GM23338 (cell line): ENCODE data around the gene METTL26. TPM values are rescaled to one million over a fixed set of nuclear protein-coding genes. Genes with fewer than 3 reads are reported as not detected.
A peak's percentile ranks its signal among the peaks of the same experiment; 100 is the strongest.

Experiments used
- ATAC-seq: fragments of 200-7000 bp; cut with Tn5 transposase; 3 replicates; pipeline ENCODE4 v1.9.1; 2020
- DNase-seq: peaks from one replicate; pipeline ENCODE4 v3.0.0-alpha.2; 2015; ENCODE audit warnings: low spot score
- H2AFZ ChIP-seq: fragments of 200-600 bp; sonication (generic); 2 replicates; pipeline ENCODE4 v1.8.0; 2016; ENCODE audit warnings: antibody characterized with exemption, mild to moderate bottlenecking, moderate library complexity
- H3F3A ChIP-seq: fragments of 200-600 bp; sonication (generic); replicated peaks from 2 replicates; pipeline ENCODE4 v1.8.0; 2017; ENCODE audit warnings: antibody characterized with exemption, mixed run types, low read depth
- H3K27ac ChIP-seq: fragments of 200-600 bp; sonication (generic); 2 replicates; pipeline ENCODE4 v1.6.1; 2016; ENCODE audit warnings: low read depth
- H3K27me3 ChIP-seq: fragments of 200-600 bp; sonication (generic); 2 replicates; pipeline ENCODE4 v1.8.0; 2016; ENCODE audit warnings: mild to moderate bottlenecking, mixed run types, moderate library complexity; ENCODE audit not compliant: insufficient read depth
- H3K36me3 ChIP-seq: fragments of 200-600 bp; sonication (generic); 2 replicates; pipeline ENCODE4 v1.8.0; 2016; ENCODE audit warnings: mild to moderate bottlenecking; ENCODE audit not compliant: insufficient read depth
- H3K4me1 ChIP-seq: fragments of 200-600 bp; sonication (generic); 2 replicates; pipeline ENCODE4 v1.8.0; 2016; ENCODE audit warnings: mild to moderate bottlenecking, moderate library complexity; ENCODE audit not compliant: insufficient read depth
- H3K4me2 ChIP-seq: fragments of 200-600 bp; sonication (generic); 2 replicates; pipeline ENCODE4 v1.7.1; 2017; ENCODE audit warnings: mixed run types
- H3K4me3 ChIP-seq: fragments of 200-600 bp; sonication (generic); 2 replicates; pipeline ENCODE4 v1.6.1; 2016; ENCODE audit warnings: mixed run types
- H3K79me2 ChIP-seq: fragments of 200-600 bp; sonication (generic); replicated peaks from 2 replicates; pipeline ENCODE4 v1.8.0; 2017; ENCODE audit warnings: mild to moderate bottlenecking; ENCODE audit not compliant: insufficient read depth
- H3K9me2 ChIP-seq: fragments of 200-600 bp; sonication (generic); 2 replicates; pipeline ENCODE4 v1.8.0; 2017; ENCODE audit not compliant: insufficient read depth
- H4K20me1 ChIP-seq: fragments of 200-600 bp; sonication (generic); replicated peaks from 2 replicates; pipeline ENCODE4 v1.8.0; 2017; ENCODE audit warnings: mild to moderate bottlenecking; ENCODE audit not compliant: insufficient read depth
- H3K27ac Mint-ChIP-seq: 2 replicates; pipeline ENCODE4 v1.8.0; 2020; ENCODE audit warnings: inconsistent platforms, mild to moderate bottlenecking, moderate library complexity, mixed read lengths
- H3K27me3 Mint-ChIP-seq: 3 replicates; pipeline ENCODE4 v1.8.0; 2022; ENCODE audit warnings: low read depth, mild to moderate bottlenecking, moderate library complexity, mixed read lengths, inconsistent platforms; ENCODE audit not compliant: insufficient read depth, poor library complexity
- H3K36me3 Mint-ChIP-seq: 3 replicates; pipeline ENCODE4 v1.8.0; 2021; ENCODE audit warnings: low read depth, mild to moderate bottlenecking, inconsistent platforms, moderate library complexity, mixed read lengths
- H3K4me1 Mint-ChIP-seq: 3 replicates; pipeline ENCODE4 v1.8.0; 2020; ENCODE audit warnings: mild to moderate bottlenecking, inconsistent platforms, mixed read lengths
- H3K4me3 Mint-ChIP-seq: 3 replicates; pipeline ENCODE4 v1.8.0; 2021; ENCODE audit warnings: moderate library complexity, mild to moderate bottlenecking, inconsistent platforms, mixed read lengths
- H3K9me3 Mint-ChIP-seq: 3 replicates; pipeline ENCODE4 v1.8.0; 2020; ENCODE audit warnings: moderate library complexity, mild to moderate bottlenecking, inconsistent platforms, mixed read lengths
- CREB1 ChIP-seq: fragments of 250-450 bp; sonication (Bioruptor Pico); IDR thresholded peaks from 2 replicates; pipeline ENCODE4 v1.5.0; 2020; ENCODE audit warnings: low read depth, mild to moderate bottlenecking, moderate library complexity
- ETS1 ChIP-seq: IDR thresholded peaks from 2 replicates; pipeline ENCODE4 v1.6.1; 2016; ENCODE audit warnings: antibody characterized with exemption
- EZH2 ChIP-seq: fragments of 200-600 bp; sonication (generic); IDR thresholded peaks from one replicate; pipeline ENCODE4 v1.8.0; 2017; ENCODE audit warnings: antibody characterized with exemption, mild to moderate bottlenecking, low read depth; ENCODE audit not compliant: unreplicated experiment
- EZH2phosphoT487 ChIP-seq: fragments of 200-600 bp; sonication (generic); IDR thresholded peaks from one replicate; pipeline ENCODE4 v1.8.1; 2018; ENCODE audit warnings: antibody characterized with exemption; ENCODE audit not compliant: unreplicated experiment
- JUNB ChIP-seq: IDR thresholded peaks from one replicate; pipeline ENCODE4 v1.6.1; 2016; ENCODE audit warnings: antibody characterized with exemption; ENCODE audit not compliant: unreplicated experiment
- NANOG ChIP-seq: IDR thresholded peaks from 2 replicates; pipeline ENCODE4 v1.6.1; 2016; ENCODE audit warnings: antibody characterized with exemption, borderline replicate concordance
- POLR2AphosphoS5 ChIP-seq: IDR thresholded peaks from 2 replicates; pipeline ENCODE4 v1.6.1; 2016; ENCODE audit warnings: antibody characterized with exemption, low read depth
- REST ChIP-seq: IDR thresholded peaks from one replicate; pipeline ENCODE4 v1.6.1; 2018; ENCODE audit warnings: antibody characterized with exemption; ENCODE audit not compliant: unreplicated experiment
- STAT1 ChIP-seq: IDR thresholded peaks from one replicate; pipeline ENCODE4 v1.6.1; 2016; ENCODE audit warnings: antibody characterized with exemption; ENCODE audit not compliant: unreplicated experiment
- ZNF114 ChIP-seq: fragments of 250-450 bp; sonication (Bioruptor Pico); IDR thresholded peaks from 2 replicates; pipeline ENCODE4 v1.5.0; 2020; ENCODE audit warnings: mild to moderate bottlenecking, moderate library complexity
- ZNF331 ChIP-seq: fragments of 250-450 bp; sonication (Bioruptor Pico); IDR thresholded peaks from 2 replicates; pipeline ENCODE4 v1.5.0; 2020; ENCODE audit warnings: low read depth, mild to moderate bottlenecking, moderate library complexity
- ZNF462 ChIP-seq: fragments of 250-450 bp; sonication (Bioruptor Pico); IDR thresholded peaks from 2 replicates; pipeline ENCODE4 v1.5.0; 2020; ENCODE audit warnings: mild to moderate bottlenecking, moderate library complexity
- polyA plus RNA-seq: library from polyadenylated mRNA; unstranded; fragments of >200 nt; fragmentation: Nextera tagmentation; extraction: Ambion mirVana; gene quantifications from 2 replicates; pipeline ENCODE4 v1.2.1, GENCODE V29; 2016
- total RNA-seq: library from RNA; depleted of rRNA; stranded (reverse); fragments of >200 nt; shearing (Covaris generic); gene quantifications from 2 replicates; pipeline ENCODE4 v1.2.3, GENCODE V29; 2014
- TF ChIP-seq, protein P1 (sequence below), 2 experiments: fragments of 200-600 bp in 1 of 2; sonication (generic) in 1 of 2; conservative IDR thresholded peaks; 2 replicates each; pipeline versions ENCODE4 v1.5.1 to v1.6.1; 2016 to 2017; ENCODE audit warnings: antibody characterized with exemption in 2 of 2, low read depth in 2 of 2, mild to moderate bottlenecking in 2 of 2, moderate library complexity in 1 of 2

Gene METTL26
- total and polyA plus RNA-seq, 2 experiments from 2014 or later = 153 to 223 TPM

DNA sequence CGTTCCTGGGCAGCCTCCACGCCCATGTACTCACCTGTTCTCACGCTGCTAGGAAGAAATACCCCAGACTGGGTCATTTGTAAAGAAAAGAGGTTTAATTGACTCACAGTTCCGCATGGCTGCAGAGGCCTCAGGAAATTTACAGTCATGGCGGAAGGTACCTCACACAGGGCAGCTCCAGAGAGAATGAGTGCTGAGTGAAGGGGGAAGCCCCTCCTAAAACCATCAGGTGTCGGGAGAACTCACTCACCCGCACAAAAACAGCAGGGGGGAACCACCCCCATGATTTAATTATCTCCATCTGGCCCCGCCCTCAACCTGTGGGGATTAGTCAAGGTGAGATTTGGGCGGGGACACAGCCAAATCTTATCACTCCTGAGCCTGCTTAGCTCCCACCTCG lies 28.1 kb downstream of the METTL26 start:
- H3K36me3 ChIP-seq = no peaks in the 10 kb centered on the region
- H3K4me1 Mint-ChIP-seq = peaks cover 9% of the 10 kb centered on the region
- peaks cover 10% of the 10 kb centered on the region for H3K27me3 Mint-ChIP-seq
- no peak overlapping the region for H3K4me2 ChIP-seq
- no peaks in the 10 kb centered on the region for H3K27me3 ChIP-seq
- TF ChIP-seq, protein P1, sequence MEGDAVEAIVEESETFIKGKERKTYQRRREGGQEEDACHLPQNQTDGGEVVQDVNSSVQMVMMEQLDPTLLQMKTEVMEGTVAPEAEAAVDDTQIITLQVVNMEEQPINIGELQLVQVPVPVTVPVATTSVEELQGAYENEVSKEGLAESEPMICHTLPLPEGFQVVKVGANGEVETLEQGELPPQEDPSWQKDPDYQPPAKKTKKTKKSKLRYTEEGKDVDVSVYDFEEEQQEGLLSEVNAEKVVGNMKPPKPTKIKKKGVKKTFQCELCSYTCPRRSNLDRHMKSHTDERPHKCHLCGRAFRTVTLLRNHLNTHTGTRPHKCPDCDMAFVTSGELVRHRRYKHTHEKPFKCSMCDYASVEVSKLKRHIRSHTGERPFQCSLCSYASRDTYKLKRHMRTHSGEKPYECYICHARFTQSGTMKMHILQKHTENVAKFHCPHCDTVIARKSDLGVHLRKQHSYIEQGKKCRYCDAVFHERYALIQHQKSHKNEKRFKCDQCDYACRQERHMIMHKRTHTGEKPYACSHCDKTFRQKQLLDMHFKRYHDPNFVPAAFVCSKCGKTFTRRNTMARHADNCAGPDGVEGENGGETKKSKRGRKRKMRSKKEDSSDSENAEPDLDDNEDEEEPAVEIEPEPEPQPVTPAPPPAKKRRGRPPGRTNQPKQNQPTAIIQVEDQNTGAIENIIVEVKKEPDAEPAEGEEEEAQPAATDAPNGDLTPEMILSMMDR (conservative IDR thresholded peaks at IDR 0.05; ENCODE audit: low read depth in 2 of 2) = no peak
- TF ChIP-seq ETS1 (no peak), REST (no peak), ZNF114 (CRISPR knock-in tag) (no peak), EZH2phosphoT487 (no peak), EZH2 (no peak), ZNF462 (no peak), JUNB (no peak), NANOG (no peak), CREB1 (CRISPR knock-in tag) (no peak), ZNF331 (no peak), POLR2AphosphoS5 (no peak), STAT1 (no peak)
- H3K4me3 Mint-ChIP-seq = no peak overlapping the region
- H3K4me3 ChIP-seq = no peak overlapping the region
- no peak overlapping the region for H3K27ac ChIP-seq
- H3K9me2 ChIP-seq = no peaks in the 10 kb centered on the region
- H3K79me2 ChIP-seq = peaks cover 20% of the 10 kb centered on the region
- ATAC-seq (peak; percentile 42), DNase-seq (no peak)
- peaks cover 15% of the 10 kb centered on the region; the same call in 2 of the 3 replicates for H3K36me3 Mint-ChIP-seq
- H4K20me1 ChIP-seq = peaks cover 4% of the 10 kb centered on the region; the same call in 1 of the 2 replicates
- H3K9me3 Mint-ChIP-seq = peaks cover 21% of the 10 kb centered on the region
- peaks cover 4% of the 10 kb centered on the region for H3F3A ChIP-seq
- no peaks in the 10 kb centered on the region for H3K4me1 ChIP-seq
- H3K27ac Mint-ChIP-seq = no peak overlapping the region
- H2AFZ ChIP-seq = no peak overlapping the region
